Liver (tissue), 3 donors: ENCODE measurements around the gene RPS28.

Experiments
- ATF3 ChIP-seq: IDR thresholded peaks from 2 replicates; pipeline ENCODE4 v1.6.1; 2016; ENCODE audit warnings: antibody characterized with exemption
- CTCF ChIP-seq: fragments of 150-350 bp; IDR thresholded peaks from 2 replicates; pipeline ENCODE4 v1.5.1; 2017; ENCODE audit warnings: improper control_type of control experiment, low read depth, low read length; ENCODE audit not compliant: missing input control
- FOXA1 ChIP-seq: IDR thresholded peaks from 2 replicates; pipeline ENCODE4 v1.6.1; 2016; ENCODE audit warnings: antibody characterized with exemption
- GABPA ChIP-seq, 2 donors: IDR thresholded peaks in 1 of 2; conservative IDR thresholded peaks in 1 of 2; 2 replicates each; pipeline ENCODE4 v1.6.1; 2016; ENCODE audit warnings: antibody characterized with exemption in 2 of 2, mild to moderate bottlenecking in 1 of 2, moderate library complexity in 1 of 2
- JUND ChIP-seq, 2 donors: IDR thresholded peaks; 2 replicates each; pipeline ENCODE4 v1.6.1; 2016; ENCODE audit warnings: antibody characterized with exemption in 2 of 2
- MAX ChIP-seq: IDR thresholded peaks from 2 replicates; pipeline ENCODE4 v1.6.1; 2016; ENCODE audit warnings: antibody characterized with exemption
- RAD21 ChIP-seq, 2 donors: IDR thresholded peaks; 2 replicates each; pipeline ENCODE4 v1.6.1; 2016; ENCODE audit warnings: antibody characterized with exemption in 2 of 2, mild to moderate bottlenecking in 2 of 2
- REST ChIP-seq: IDR thresholded peaks from 2 replicates; pipeline ENCODE4 v1.6.1; 2016; ENCODE audit warnings: antibody characterized with exemption, mild to moderate bottlenecking
- TAF1 ChIP-seq: conservative IDR thresholded peaks from 2 replicates; pipeline ENCODE4 v1.6.1; 2016; ENCODE audit warnings: antibody characterized with exemption, mild to moderate bottlenecking
- donor health status: healthy.
- donor health status: healthy.

- TF ChIP-seq CTCF, result peak; percentile 7
- no peak for TF ChIP-seq FOXA1
- no peak for TF ChIP-seq REST
- no peak for TF ChIP-seq JUND (IDR thresholded peaks at IDR 0.05)
- TF ChIP-seq ATF3, result no peak
- TF ChIP-seq TAF1, result no peak
- no peak for TF ChIP-seq GABPA (IDR thresholded peaks at IDR 0.05 in 1 of 2, conservative IDR thresholded peaks at IDR 0.05 in 1 of 2)
- TF ChIP-seq MAX, result no peak
- TF ChIP-seq RAD21 (IDR thresholded peaks at IDR 0.05), result peak in 1 of 2 donors; percentile 31
Observed at GRCh38 chr19:8324186-8325050, 3.1 kb downstream of the RPS28 start.
